Diencephalon (tissue), 1 donor: Measurements from ENCODE around the gene HSFX2. TPM values are rescaled to one million over a fixed set of nuclear protein-coding genes. Genes with fewer than 3 reads are reported as not detected.

ENCODE experiments used
- total RNA-seq: library from RNA; depleted of rRNA; stranded (reverse); fragments of >200 nt; gene quantifications from one replicate; pipeline ENCODE4 v1.2.3, GENCODE V29; 2014

Gene HSFX2
- 1.4 TPM for total RNA-seq

GRCh38 chrX:149595214-149595613, at the start of gene HSFX2:
Gene HSFX2, minus strand, starts transcription at chrX:149595314. Its CDS starts 614 bp downstream, at chrX:149594700.

GRCh38 chrX:149631234-149632165, 36.4 kb upstream of the HSFX2 start, which contains the start of gene TMEM185A:
Gene TMEM185A, minus strand, starts transcription at chrX:149631792. Its CDS starts 212 bp downstream, at chrX:149631580.

GRCh38 chrX:149587359-149587758, 7.8 kb downstream of the HSFX2 start, which contains the start of gene MAGEA9B:
Gene MAGEA9B, minus strand, starts transcription at chrX:149587459. Its CDS starts 4,280 bp downstream, at chrX:149583179.

GRCh38 chrX:149549701-149550100, 45.4 kb downstream of the HSFX2 start, which contains the start of gene HSFX3:
Gene HSFX3, minus strand, starts transcription at chrX:149549924. Its CDS starts 72 bp downstream, at chrX:149549852.

Other genes starting within 250 kb of the HSFX2 start
- gene IDS, start 90.0 kb downstream of the HSFX2 start, total RNA-seq: 176 TPM
- 13.4 TPM for gene EOLA1, start 54.3 kb downstream of the HSFX2 start, total RNA-seq
- not detected for gene HSFX3, start 45.4 kb downstream of the HSFX2 start, total RNA-seq
- gene MAGEA9B, start 7.9 kb downstream of the HSFX2 start, total RNA-seq: not detected
- gene TMEM185A, start 36.5 kb upstream of the HSFX2 start, total RNA-seq: 37.1 TPM
- gene MAGEA11, start 116.7 kb upstream of the HSFX2 start, total RNA-seq: not detected
- 2.3 TPM for gene HSFX1, start 178.8 kb upstream of the HSFX2 start, total RNA-seq
- gene MAGEA9, start 186.6 kb upstream of the HSFX2 start, total RNA-seq: not detected